ENCODE results near the gene ILKAP.
A peak's percentile ranks its signal among the peaks of the same experiment; 100 is the strongest.

Gene ILKAP

GRCh38 chr2:238203094-238203972 is at the start of gene ILKAP:
Gene ILKAP (minus strand): TSS chr2:238203695. CDS start chr2:238203553, 142 bp downstream.
- DNase-seq = peak; percentile 90

GRCh38 chr2:238252766-238253630 is 49.5 kb upstream of the ILKAP start:
- DNase-seq = no peak

GRCh38 chr2:238251986-238252385 is 48.5 kb upstream of the ILKAP start:
- DNase-seq = no peak

GRCh38 chr2:238251331-238251730 is 47.8 kb upstream of the ILKAP start:
- DNase-seq = no peak

- DNase-seq = no peak
Observed at GRCh38 chr2:238250896-238251295, 47.4 kb upstream of the ILKAP start.

GRCh38 chr2:238247841-238248453 is 44.5 kb upstream of the ILKAP start:
- no peak for DNase-seq

- no peak for DNase-seq
Observed at GRCh38 chr2:238247002-238247822, 43.7 kb upstream of the ILKAP start.

GRCh38 chr2:238244151-238244550 is 40.7 kb upstream of the ILKAP start:
- no peak for DNase-seq

- no peak for DNase-seq
Observed at GRCh38 chr2:238243496-238244076, 40.1 kb upstream of the ILKAP start.

GRCh38 chr2:238242731-238243495 is 39.4 kb upstream of the ILKAP start:
- DNase-seq = no peak

GRCh38 chr2:238241970-238242369 is 38.5 kb upstream of the ILKAP start:
- no peak for DNase-seq

- no peak for DNase-seq
Observed at GRCh38 chr2:238240757-238241711, 37.5 kb upstream of the ILKAP start.

- DNase-seq = peak; percentile 76
Observed at GRCh38 chr2:238239863-238240756, 36.6 kb upstream of the ILKAP start, which contains the start of gene HES6. Gene HES6 (minus strand): TSS chr2:238240038. CDS start chr2:238239905, 133 bp downstream.

- peak; percentile 47 for DNase-seq
Observed at GRCh38 chr2:238239543-238239862, 36.0 kb upstream of the ILKAP start.

GRCh38 chr2:238238766-238239542 is 35.5 kb upstream of the ILKAP start:
- DNase-seq = peak; percentile 51

- DNase-seq = no peak
Observed at GRCh38 chr2:238238311-238238765, 34.8 kb upstream of the ILKAP start.

GRCh38 chr2:238237431-238238135 is 34.1 kb upstream of the ILKAP start:
- no peak for DNase-seq

Measured in activated naive CD4-positive, alpha-beta T cell treated with anti-CD3 and anti-CD28 coated beads, Interleukin-2, amount 50 U/mL, for 16 hours (primary cell).